ENCODE data around the gene SMARCAL1.

The SMARCAL1 gene

GRCh38 chr2:216402751-216403150 is 9.5 kb upstream of the SMARCAL1 start:
- Histone ChIP-seq H3K27me3 (replicated peaks; ENCODE audit: insufficient read depth, low read length) (no peaks in the 10 kb centered on the region), H3K4me2 (ENCODE audit: low read depth, low read length) (no peak overlapping the region), H3K9ac (ENCODE audit: low read length) (no peak overlapping the region), H3K27ac (ENCODE audit: low read length) (no peak overlapping the region), H3K36me3 (replicated peaks; ENCODE audit: insufficient read depth, low read length) (no peaks in the 10 kb centered on the region), H3K4me3 (ENCODE audit: low read length) (no peak overlapping the region), H2AFZ (ENCODE audit: low read length) (no peak overlapping the region), H3F3A (ENCODE audit: insufficient read depth, low read length) (no peaks in the 10 kb centered on the region), H3K79me2 (ENCODE audit: low read length) (no peaks in the 10 kb centered on the region), H3K4me1 (ENCODE audit: low read length) (no peaks in the 10 kb centered on the region), H3K9me2 (replicated peaks; ENCODE audit: insufficient read depth, low read length) (no peaks in the 10 kb centered on the region), H4K20me1 (ENCODE audit: insufficient read depth, low read length) (no peaks in the 10 kb centered on the region), H3K9me3 (replicated peaks; ENCODE audit: insufficient read depth, low read length) (no peaks in the 10 kb centered on the region)
- TF ChIP-seq EZH2 (optimal IDR thresholded peaks at IDR 0.05; ENCODE audit: low read depth, low read length) = no peak
- no peak for TF ChIP-seq CTCF (IDR thresholded peaks at IDR 0.05; ENCODE audit: low read length)
- TF ChIP-seq EZH2phosphoT487 (IDR thresholded peaks at IDR 0.05; ENCODE audit: low read length) = no peak
- DNase-seq = no peak

DNA sequence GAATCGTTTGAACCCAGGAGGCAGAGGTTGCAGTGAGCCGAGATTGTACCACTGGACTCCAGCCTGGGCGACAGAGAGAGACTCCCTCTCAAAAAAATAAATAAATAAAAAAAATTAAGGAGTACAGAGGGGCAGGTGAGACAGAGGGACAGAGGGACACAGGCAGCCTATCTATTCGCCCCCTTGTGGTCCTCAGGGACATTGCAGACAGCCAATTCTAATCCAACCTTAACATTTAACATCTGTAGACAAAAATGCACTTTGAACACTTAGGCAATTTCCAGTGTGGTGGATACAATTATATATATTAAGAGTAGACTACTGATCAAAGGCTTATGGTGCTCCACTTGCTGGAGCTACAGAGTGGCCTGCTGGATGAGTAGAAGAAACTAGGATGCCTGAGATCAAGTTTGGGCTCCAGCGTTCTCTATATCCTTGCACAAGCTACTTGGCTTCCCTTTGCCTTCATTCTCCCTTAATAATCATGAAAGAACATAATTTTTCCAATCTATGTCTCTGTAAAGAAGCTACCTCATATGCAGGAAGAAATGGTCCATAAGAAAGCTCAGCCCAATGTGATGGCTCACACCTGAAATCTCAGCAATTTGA is 8.2 kb upstream of the SMARCAL1 start:
- H3K4me2 ChIP-seq (ENCODE audit: low read depth, low read length) = no peak overlapping the region
- no peaks in the 10 kb centered on the region for H3K79me2 ChIP-seq (ENCODE audit: low read length)
- no peaks in the 10 kb centered on the region for H3K36me3 ChIP-seq (replicated peaks; ENCODE audit: insufficient read depth, low read length)
- TF ChIP-seq EZH2 (optimal IDR thresholded peaks at IDR 0.05; ENCODE audit: low read depth, low read length) (no peak), CTCF (IDR thresholded peaks at IDR 0.05; ENCODE audit: low read length) (peak; percentile 67), EZH2phosphoT487 (IDR thresholded peaks at IDR 0.05; ENCODE audit: low read length) (no peak)
- no peaks in the 10 kb centered on the region for H3K9me2 ChIP-seq (replicated peaks; ENCODE audit: insufficient read depth, low read length)
- H3K4me3 ChIP-seq (ENCODE audit: low read length) = no peak overlapping the region
- no peak overlapping the region for H3K9ac ChIP-seq (ENCODE audit: low read length)
- no peaks in the 10 kb centered on the region for H3K27me3 ChIP-seq (replicated peaks; ENCODE audit: insufficient read depth, low read length)
- no peaks in the 10 kb centered on the region for H3K4me1 ChIP-seq (ENCODE audit: low read length)
- H4K20me1 ChIP-seq (ENCODE audit: insufficient read depth, low read length) = no peaks in the 10 kb centered on the region
- no peak overlapping the region for H2AFZ ChIP-seq (ENCODE audit: low read length)
- H3F3A ChIP-seq (ENCODE audit: insufficient read depth, low read length) = no peaks in the 10 kb centered on the region
- peak; percentile 46 for DNase-seq
- H3K9me3 ChIP-seq (replicated peaks; ENCODE audit: insufficient read depth, low read length) = no peaks in the 10 kb centered on the region
- H3K27ac ChIP-seq (ENCODE audit: low read length) = no peak overlapping the region

DNA sequence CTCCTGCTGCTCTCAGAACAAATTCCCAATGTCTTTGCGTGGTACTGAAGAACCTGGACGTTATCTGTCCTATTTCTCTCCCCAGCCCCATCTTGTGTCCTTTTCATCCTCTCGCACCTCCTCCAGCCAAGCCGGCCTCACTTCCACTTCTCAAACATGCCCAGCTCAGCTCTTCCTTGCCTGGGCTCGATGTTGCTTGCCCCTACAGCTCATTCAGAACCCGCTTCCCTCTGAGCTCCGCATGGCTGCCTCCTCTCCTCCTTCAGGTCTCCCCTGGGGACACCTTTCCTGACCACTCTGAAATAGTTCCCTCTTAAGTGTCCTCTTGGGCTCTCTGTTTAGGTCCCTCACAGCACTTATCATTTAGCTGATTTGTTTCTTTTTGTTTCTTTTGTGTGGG is 6.7 kb upstream of the SMARCAL1 start:
- H2AFZ ChIP-seq (ENCODE audit: low read length) = no peak overlapping the region
- H3K4me2 ChIP-seq (ENCODE audit: low read depth, low read length) = no peak overlapping the region

More for the DNA sequence above, 6.7 kb upstream of the SMARCAL1 start:
- Histone ChIP-seq H3K79me2 (ENCODE audit: low read length) (no peaks in the 10 kb centered on the region), H3K9ac (ENCODE audit: low read length) (no peak overlapping the region), H3K9me3 (replicated peaks; ENCODE audit: insufficient read depth, low read length) (no peaks in the 10 kb centered on the region), H3K27ac (ENCODE audit: low read length) (no peak overlapping the region), H3K4me1 (ENCODE audit: low read length) (no peaks in the 10 kb centered on the region), H3K9me2 (replicated peaks; ENCODE audit: insufficient read depth, low read length) (no peaks in the 10 kb centered on the region), H3F3A (ENCODE audit: insufficient read depth, low read length) (no peaks in the 10 kb centered on the region), H3K36me3 (replicated peaks; ENCODE audit: insufficient read depth, low read length) (no peaks in the 10 kb centered on the region), H4K20me1 (ENCODE audit: insufficient read depth, low read length) (no peaks in the 10 kb centered on the region), H3K4me3 (ENCODE audit: low read length) (no peak overlapping the region), H3K27me3 (replicated peaks; ENCODE audit: insufficient read depth, low read length) (no peaks in the 10 kb centered on the region)
- no peak for DNase-seq
- no peak for TF ChIP-seq EZH2phosphoT487 (IDR thresholded peaks at IDR 0.05; ENCODE audit: low read length)
- TF ChIP-seq CTCF (IDR thresholded peaks at IDR 0.05; ENCODE audit: low read length) = no peak
- no peak for TF ChIP-seq EZH2 (optimal IDR thresholded peaks at IDR 0.05; ENCODE audit: low read depth, low read length)
